LNCaP clone FGC (cell line): Measurements from ENCODE around the gene CKAP2.
"Not testable (repeated sequence)": the region's sequence is repeated elsewhere in the genome, so short reads cannot be mapped to it uniquely, and the experiment has no call there.

ENCODE experiments used
- DNase-seq: peaks from one replicate; pipeline ENCODE4 v3.0.0-alpha.2; 2011; ENCODE audit warnings: low read depth
- H3K4me3 ChIP-seq: 2 replicates; pipeline ENCODE4 v1.5.1; 2011; ENCODE audit warnings: mild to moderate bottlenecking, low read depth, low read length, control low read depth
- TF ChIP-seq, protein P1 (sequence below): IDR thresholded peaks from 2 replicates; pipeline ENCODE4 v1.5.1; 2012; ENCODE audit warnings: mild to moderate bottlenecking; ENCODE audit not compliant: control insufficient read depth, insufficient read depth; ENCODE audit errors: extremely low read depth

CKAP2 gene

DNA sequence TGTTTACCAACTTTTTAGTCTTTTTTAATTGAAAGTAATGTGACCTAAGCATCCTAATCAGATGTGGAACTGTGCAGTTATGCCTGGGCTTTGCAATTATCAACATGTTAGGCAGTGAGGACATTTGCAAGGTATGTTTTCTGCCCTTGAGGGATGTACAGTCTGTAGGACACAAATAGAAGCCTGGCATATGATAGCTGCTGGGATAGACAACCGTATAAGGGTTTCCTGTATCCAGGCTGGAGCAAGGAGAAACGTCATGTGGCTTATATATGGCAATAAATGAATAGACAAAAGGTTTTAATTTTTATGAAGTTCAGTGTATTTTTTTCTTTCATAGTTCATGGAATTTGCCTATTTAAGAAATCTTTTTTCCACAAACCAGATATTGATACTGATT lies 2.8 kb upstream of the CKAP2 start:
- TF ChIP-seq, protein P1, sequence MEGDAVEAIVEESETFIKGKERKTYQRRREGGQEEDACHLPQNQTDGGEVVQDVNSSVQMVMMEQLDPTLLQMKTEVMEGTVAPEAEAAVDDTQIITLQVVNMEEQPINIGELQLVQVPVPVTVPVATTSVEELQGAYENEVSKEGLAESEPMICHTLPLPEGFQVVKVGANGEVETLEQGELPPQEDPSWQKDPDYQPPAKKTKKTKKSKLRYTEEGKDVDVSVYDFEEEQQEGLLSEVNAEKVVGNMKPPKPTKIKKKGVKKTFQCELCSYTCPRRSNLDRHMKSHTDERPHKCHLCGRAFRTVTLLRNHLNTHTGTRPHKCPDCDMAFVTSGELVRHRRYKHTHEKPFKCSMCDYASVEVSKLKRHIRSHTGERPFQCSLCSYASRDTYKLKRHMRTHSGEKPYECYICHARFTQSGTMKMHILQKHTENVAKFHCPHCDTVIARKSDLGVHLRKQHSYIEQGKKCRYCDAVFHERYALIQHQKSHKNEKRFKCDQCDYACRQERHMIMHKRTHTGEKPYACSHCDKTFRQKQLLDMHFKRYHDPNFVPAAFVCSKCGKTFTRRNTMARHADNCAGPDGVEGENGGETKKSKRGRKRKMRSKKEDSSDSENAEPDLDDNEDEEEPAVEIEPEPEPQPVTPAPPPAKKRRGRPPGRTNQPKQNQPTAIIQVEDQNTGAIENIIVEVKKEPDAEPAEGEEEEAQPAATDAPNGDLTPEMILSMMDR = no peak
- no peak for DNase-seq
- H3K4me3 ChIP-seq = no peak overlapping the region

DNA sequence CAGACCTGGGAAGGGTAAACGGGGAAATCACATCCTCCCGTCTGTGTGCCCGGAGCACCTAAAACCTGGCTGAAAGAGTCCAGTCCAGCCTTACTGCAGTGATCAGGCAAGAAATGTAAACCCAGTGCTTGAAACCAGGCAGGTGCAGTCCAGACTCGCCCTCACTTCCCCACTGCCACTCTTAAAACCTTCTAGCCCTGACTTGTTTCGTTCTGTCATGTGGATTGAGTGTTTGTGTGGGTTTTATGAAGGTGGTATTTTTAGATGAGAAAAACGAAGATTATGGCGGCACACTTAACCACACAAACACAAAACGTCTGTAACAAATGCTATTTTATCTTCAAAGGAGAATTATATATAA lies 839 bp upstream of the CKAP2 start:
- TF ChIP-seq, protein P1 = no peak
- DNase-seq = no peak
- H3K4me3 ChIP-seq = peak overlapping the region; percentile 83

DNA sequence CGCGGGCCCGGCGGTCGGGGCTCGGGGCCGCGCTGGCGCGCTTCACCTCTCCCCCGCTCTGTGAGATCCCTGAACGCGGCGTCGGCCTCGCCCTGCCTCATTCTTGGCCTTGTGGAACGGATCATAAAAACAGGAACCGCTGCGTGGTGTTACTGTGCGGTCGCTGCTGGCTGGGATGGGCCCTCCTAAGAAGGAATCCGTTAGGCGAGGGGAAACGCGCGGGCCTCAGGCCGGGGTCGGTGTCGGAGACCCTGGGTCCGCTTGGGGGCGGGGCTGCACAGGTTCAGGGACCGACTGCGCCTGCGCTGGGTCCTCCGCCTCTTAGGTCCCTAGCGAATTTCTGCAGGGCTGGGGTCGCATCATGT lies 381 bp downstream of the CKAP2 start:
- DNase-seq = no peak
- H3K4me3 ChIP-seq = peak overlapping the region; percentile 83
- TF ChIP-seq, protein P1 = no peak

DNA sequence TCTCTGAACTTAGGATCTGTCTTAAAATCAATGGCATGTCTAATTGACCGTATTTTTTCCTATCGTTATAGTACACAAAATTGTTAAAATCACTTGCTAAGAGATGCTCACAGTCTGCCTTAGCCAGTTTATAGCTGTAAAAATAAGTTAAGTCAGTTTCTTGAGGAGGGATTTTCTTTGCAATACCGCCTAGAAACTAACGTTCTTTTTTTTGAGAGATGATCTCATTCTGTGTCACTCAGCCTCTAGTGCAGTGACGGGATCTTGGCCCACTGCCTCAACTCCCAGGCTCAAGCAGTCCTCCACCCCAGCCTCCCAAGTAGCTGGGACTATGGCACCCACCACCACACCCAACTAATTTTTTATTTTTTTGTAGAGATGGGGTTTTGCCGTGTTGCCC lies 4.4 kb downstream of the CKAP2 start:
- DNase-seq = no peak
- H3K4me3 ChIP-seq = no peak overlapping the region
- TF ChIP-seq, protein P1 = no peak

DNA sequence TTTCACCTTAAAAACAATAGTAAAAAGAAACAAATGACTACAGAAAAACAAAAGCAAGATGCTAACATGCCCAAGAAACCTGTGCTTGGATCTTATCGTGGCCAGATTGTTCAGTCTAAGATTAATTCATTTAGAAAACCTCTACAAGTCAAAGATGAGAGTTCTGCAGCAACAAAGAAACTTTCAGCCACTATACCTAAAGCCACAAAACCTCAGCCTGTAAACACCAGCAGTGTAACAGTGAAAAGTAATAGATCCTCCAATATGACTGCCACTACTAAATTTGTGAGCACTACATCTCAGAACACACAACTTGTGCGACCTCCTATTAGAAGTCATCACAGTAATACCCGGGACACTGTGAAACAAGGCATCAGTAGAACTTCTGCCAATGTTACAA lies 6.0 kb downstream of the CKAP2 start:
- no peak overlapping the region for H3K4me3 ChIP-seq
- TF ChIP-seq, protein P1 = no peak

DNA sequence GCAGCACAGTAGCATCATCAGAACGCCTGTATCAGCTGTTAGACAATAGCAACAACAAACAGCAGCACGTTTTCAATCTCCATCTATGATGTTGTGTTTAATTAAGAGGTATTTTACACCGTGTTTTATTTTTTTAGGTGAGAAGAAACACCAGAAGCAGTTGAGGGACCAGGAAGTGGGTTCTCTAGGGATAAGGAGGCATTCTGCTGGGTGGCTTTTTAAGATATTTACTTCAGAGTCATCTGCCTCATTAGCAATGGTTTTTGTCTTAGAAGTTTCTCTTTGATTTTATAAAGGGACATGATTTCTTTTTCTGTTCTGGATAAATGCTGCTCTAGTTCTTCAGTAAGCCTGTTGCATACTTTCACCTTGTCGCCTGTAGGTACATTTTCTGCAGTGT lies 8.2 kb downstream of the CKAP2 start:
- no peak for DNase-seq
- TF ChIP-seq, protein P1 = no peak
- H3K4me3 ChIP-seq = no peak overlapping the region

More for the DNA sequence above, 6.0 kb downstream of the CKAP2 start:
- DNase-seq = no peak

DNA sequence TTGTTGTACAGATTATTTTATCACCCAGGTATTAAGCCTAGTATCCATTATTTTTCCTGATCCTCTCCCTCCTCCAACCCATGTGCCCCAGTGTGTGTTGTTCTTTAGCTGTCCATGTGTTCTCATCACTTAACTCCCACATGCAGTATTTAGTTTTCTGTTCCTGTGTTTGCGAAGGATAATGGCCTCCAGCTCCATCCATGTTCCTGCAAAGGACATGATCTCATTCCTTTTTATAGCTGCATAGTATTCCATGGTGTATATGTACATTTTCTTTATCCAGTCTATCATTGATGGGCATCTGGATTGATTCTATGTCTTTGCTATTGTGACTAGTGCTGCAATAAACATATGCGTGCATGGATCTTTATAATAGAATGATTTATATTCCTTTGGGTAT lies 13.2 kb downstream of the CKAP2 start:
- not testable (repeated sequence) for H3K4me3 ChIP-seq, DNase-seq

DNA sequence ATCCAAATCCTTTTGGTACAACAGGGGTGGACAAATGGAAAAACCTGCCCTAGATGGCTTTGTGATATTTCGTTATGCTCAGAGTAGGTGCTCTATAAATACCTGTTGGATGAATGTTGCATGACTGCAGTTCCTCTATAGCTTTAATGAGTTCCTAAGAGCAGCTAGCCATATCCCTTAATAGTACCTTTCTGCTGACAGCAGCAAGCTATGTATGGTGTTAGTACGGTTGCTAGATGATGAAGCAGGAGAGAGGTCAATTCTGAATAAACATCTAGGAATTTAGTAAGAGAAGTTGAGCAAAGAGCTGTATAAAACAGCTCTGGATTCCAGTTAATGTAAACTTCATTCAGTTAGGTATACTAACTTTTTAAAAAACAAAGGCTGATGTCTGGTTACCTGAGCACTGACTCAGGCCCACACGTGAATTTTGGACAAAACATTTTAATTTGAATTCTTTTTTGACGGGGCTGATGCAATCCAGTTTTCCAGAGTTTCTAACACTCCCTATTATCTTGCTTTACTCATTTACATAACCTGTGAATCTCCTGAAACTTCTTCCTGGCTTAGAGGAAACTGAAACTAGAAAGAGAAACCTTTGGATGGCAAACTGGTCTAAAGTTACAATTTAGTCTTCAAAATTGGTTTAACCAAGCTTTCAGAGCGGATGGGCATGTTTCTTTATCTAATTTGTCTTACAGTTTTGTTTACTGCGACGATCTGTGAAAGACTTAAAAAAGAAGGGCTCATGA lies 25.6 kb downstream of the CKAP2 start:
- DNase-seq, H3K4me3 ChIP-seq: not testable (repeated sequence)

DNA sequence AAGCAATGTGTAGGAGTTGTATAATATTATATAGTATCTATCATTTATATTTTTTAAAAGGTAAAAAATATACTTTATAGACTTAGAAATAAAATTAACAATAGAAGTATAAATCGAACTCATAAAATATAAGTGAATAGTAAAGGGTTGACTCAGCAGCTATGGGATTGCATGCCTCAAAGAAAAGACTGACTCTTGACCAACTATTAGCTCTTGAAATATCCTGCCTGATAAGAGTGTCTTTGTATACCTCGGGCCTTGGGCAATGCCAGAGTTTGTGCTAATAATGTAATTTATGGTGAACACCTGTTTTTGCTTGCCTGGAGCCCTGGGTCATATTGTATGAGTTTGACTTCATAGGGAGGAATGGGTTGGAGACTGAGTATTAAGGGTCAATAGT lies 31.8 kb downstream of the CKAP2 start:
- DNase-seq, H3K4me3 ChIP-seq: not testable (repeated sequence)

DNA sequence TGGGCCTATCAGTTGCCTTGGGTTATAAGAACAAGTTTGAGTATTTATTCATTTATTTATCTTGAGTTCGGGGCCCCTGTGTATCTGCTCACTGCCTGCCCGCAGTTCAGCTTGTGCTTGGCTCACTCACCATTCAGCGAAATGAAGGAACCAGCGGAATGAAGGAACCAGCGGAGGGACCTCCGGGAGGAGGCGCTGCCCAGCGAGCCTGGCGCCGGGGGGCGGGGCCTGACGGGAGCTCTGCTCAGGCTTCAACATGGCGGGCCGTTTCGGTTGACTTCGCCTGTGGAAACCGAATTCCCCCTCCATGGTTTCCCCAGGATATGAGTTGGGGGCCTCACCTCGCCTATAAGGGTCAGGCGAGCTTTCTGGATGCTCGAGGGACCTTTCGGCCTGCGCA lies 33.5 kb downstream of the CKAP2 start:
- H3K4me3 ChIP-seq, DNase-seq: not testable (repeated sequence)

DNA sequence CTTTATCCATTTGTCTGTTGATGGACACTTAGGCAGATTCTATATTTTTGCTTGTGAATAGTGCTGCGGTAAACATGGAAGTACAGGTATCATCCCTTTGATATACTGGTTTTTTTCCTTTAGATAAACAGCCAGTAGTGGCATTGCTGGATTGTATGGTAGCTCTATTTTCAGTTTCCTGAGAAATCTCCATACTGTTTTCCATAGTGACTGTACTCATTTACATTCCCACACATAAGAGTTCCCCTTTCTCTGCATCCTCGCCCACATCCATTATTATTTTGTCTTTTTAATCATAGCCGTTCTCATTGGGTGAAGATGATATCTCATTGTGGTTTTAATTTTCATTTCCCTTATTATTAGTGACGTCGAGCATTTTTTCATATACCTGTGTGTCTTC lies 35.7 kb downstream of the CKAP2 start:
- not testable (repeated sequence) for H3K4me3 ChIP-seq, DNase-seq

DNA sequence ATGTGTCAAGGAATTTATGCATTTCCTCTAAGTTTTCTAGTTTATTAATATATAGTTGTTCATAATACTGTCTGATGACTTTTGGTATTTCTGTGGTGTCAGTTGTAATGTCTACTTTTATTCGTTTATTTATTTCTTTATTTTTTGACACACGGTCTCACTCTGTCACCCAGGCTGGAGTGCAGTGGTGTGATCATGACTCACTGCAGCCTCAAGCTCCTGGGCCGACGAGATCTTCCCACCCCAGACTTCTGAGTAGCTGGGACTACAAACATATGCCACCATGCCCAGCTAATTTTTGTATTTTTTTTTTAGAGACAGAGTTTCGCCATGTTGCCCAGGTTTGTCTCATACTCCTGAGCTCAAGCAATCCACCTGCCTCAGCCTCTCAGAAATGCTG lies 39.0 kb downstream of the CKAP2 start:
- DNase-seq, H3K4me3 ChIP-seq: not testable (repeated sequence)
